ENCODE data around the gene ATP10B.

Gene ATP10B

DNA sequence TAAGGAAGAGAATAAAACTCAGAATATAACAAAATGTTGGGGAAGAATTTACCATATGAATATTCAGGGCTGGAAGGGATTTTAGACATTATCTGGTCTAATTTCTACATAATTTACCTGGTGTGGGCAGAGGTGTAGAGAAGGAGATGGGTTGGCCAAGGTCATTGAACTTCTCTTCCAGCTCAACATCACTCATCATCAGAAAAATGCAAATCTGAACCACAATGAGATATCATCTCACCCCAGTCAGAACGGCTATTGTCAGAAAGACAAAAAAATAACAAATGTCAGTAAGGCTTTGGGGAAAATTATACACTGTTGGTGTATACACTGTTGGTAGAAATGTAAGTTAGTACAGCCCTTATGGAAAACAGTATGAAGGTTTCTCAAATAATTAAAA, 308.6 kb downstream of the ATP10B start:
- DNase-seq, result no peak

DNA sequence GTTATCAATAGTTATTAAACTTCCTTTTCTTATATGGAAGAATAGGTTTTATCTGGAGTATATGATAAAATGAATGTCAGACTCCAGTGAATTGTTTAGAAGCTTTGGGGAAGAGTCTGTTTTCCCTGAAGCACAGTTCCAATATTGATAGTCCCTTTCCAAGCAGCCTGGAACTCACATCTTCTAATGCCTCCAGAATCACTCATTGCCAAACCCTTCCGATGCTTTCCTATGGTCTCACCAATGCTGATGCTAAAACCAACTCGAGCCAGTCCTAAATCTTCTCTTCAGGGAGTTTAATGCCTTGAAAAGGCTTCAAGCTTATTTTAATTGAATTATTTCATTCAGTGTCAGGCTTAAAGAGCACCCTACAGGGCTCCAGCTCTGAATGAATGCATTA, 309.2 kb downstream of the ATP10B start:
- no peak for DNase-seq

DNA sequence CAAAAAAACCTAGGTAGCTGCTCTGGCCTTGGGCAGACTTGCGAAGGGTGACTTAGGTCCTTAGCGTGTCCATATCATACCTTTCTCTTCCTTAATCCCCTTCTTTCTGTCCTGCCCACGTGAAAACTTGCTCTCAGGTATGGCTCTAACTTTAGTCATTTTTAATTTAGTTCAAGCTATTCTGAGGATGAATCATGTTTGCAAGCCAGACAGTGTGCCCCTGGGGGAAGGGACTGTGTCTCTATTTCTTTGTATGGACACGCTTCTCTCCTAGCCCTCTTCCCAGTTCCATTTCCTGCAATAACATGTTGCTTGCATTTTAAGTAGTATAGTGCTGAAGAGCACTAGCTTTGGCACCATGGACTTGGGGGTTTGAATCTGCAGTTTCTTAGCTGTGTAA, 309.7 kb downstream of the ATP10B start:
- DNase-seq, result no peak

DNA sequence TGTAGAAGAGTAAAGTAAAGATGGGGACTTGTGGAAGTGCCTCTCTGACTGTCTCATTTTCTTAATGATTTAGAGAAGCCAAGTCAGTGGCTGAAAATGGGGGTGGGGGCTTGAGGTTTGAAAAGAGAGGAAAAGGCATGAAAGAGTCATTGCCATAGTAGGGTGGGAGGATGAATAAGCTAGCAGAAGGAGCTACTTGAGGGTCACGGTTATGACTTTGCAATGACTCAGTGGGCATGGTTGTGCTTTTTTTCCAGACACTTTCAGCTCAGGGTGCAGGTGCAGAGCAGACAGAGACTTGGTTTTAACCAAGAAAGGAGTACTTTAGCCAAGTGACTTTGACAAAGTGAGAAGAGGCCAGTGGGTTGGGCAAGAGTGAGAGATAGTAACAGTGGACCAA, 312.6 kb downstream of the ATP10B start:
- no peak for DNase-seq

DNA sequence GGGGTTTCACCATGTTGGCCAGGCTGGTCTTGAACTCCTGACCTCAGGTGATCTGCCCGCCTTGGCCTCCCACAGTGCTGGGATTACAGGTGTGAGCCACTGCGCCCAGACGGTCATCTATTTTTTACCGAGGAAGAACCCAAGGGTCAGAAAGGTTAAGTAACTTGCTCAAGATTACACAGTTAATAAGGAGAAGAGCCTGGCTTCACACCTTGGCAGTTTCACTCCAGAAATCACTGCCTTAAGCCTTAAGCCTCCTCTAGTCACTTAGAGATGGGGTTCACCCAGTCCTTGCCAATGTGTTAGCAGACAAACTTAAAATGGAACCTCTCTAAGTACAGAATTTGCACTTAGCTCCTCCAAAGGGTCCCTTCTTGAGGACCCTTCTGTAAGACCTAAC, 314.1 kb downstream of the ATP10B start:
- no peak for DNase-seq

DNA sequence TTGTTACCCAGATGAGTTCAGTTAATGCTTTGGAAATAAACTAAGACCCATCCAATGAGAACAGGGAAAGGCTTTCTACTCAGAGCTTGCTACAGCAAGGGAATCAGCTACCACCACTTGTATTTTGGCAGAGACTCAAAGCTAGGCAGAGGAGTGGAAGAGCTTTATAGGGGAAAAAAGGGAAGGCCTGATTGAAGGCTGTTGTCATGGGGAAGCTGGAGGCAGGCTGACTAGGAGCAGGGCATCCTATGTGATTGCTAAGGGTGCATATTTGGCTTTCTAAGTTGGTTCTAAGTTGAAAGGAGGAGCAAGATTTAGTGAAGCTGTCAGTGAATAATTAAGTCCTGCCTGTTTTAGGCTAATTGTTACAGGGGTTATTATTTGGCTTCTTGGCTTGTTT, 314.9 kb downstream of the ATP10B start:
- no peak for DNase-seq

DNA sequence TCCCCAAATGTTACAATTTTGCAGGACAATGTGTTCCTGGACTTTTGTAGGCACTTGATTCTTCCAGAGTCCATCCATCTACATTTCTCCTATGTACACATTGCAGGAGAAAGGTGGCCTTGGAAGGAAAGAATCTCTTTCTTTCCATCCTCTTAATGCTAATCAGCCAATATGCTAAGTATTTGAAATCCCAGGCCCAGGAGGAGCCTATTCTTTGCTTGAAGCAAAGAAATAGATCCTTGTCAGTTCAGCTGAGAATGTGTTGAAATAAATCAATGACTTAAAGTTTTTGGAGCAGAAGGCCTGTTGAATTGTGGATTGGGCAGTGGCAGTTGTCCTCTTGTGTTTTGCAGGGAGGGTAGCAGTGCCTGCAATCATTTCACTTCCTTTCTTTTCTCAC, 317.1 kb downstream of the ATP10B start:
- DNase-seq, result no peak

DNA sequence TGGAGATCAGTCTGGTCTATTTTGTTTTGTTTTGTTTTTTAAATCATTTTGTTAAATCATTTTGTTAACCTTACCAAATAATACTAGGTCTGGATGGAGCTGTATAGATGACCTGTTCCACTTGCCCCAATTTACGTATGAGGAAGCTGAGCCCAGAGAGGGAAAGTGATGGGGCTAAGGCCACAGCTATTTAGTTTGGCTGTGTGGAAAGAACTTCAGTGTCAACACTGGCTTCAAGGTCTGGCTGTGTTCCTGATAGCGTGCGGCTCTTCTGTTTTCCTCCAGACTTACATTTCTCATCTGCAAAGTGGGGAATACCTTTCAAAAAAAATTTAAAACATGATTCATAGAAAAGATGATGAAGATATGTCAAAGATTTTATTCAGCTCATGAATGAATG, 317.9 kb downstream of the ATP10B start:
- DNase-seq, result no peak

DNA sequence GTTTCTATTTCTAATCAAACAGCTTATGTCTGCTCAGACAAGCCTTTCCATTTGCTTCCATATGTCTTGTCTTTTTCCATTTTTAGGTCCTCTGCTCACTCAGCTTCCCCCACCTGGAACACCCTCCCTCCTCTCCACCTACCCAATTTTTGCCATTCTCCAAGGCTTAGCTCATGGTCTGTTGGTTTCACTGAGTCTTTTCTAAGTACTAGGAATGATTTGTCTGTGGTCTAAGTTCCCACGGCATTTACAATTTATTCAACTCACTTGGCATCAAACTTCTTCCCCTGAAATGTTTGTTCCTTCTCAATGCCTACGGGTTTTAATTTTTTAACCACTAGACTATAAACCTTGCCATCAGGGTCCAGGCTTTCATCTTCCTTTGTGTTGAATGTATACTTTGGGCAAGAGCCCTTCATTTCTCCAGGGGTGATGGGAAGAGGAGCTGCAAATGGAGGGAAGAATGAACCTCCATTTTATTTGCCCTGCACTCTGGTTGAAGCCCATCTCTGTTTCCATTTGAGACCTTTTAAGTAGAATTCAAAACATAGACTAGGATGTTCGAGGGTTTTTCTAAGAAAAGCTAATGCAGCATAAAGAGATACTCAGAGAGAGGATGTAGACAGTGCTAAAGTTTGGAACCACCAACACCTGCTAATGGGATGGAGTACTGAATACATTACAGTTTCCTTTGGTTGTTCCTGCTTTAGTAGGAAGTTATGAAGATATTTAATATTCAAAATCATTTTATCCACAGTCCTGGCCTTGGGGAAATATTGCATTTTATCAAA, 326.3 kb downstream of the ATP10B start:
- DNase-seq, result no peak

DNA sequence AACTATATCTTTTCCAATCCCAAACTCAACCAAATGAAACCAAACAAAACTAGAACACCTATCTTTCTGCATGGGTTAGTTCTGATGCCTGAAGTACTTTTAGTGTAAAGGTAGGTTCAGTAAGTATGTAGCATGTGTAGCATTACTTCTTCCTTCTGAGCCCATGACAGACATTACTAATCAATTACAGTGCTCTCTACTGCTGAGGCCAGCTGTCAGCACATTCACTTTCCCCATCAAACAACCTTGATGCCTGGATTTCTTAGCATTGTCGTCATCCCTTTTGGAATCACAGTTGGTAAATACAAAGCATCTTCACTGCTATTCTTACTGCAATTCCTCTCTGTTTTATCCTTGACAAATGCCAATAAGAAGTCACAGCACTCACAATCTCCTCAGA, 327.2 kb downstream of the ATP10B start:
- no peak for DNase-seq

DNA sequence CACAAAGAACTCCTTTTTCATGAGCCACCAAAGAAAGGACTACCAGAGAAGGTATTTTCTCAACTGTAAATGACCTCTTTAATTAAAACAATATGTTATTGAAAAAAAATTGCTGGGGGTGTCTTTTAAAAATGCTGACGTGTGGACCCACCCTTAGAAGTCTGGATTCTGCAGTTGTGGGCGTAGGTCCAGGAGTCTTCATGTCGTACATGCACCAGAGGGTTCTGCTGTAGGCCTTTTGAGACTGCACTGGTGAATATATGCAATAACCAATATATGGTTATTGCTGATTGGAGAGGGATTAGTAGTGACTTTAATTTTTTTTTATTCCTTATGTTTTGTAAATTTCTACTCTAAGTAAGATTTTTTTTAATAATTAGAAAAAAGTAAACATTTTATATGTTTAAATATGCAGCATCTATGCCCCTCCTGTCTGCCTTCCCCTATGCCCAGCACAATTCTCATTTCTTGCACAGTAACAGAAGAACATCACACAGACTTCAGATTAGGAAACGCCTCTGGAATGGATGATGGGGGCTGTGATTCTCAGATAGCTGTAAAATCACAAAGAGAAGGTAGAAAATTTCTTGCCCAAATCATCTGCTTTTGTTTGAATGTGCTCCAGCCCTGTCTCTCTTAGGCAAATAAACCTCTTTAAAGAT, 328.4 kb downstream of the ATP10B start:
- DNase-seq, result no peak

DNA sequence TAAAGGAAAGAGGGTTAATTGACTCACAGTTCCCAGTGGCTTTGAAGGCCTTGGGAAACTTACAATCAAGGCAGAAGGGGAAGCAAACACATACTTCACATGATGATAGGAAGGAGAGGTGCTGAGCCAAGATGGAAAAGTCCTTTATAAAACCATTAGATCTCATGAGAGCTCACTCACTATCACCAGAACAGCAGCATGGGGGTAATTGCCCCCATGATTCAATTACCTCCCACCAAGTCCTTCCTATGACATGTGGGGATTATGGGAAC, 330.7 kb downstream of the ATP10B start:
- DNase-seq, result no peak

DNA sequence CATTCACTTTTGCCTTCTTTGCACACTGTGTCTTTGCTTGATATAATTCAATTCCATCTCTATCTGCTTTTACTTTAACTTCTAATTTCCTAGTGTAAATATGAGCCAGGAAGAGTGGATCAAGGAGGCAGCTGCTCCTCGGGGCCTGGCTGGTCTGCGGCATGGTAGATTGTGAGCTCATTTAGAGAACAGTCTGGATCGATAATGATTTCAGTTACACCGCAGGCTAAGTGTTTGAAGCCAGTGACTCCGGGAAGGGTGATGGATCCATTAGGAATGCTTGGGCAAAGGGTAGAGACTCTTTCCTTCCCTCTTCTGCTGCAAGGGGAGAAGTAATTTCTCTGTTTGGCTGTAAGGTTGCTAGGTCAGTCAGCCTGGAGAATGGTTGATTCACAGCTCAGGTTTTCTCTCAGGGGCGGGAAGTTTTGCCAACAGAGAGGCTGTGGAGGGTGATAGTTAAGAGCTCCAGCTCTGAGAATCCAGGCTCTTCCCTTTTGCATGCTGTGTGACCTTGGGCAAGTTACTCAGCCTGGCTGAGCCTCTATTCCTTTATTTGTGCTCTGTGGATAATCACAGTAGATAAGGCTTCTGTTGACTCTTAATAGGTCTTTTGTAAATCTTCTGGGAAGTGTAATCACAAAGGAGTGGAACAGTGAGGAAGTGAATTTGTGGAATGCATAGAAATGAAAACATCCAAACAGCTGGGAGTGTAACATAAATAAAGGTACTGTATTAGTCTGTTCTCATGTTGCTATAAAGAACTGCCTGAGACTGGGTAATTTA, 331.2 kb downstream of the ATP10B start:
- no peak for DNase-seq

DNA sequence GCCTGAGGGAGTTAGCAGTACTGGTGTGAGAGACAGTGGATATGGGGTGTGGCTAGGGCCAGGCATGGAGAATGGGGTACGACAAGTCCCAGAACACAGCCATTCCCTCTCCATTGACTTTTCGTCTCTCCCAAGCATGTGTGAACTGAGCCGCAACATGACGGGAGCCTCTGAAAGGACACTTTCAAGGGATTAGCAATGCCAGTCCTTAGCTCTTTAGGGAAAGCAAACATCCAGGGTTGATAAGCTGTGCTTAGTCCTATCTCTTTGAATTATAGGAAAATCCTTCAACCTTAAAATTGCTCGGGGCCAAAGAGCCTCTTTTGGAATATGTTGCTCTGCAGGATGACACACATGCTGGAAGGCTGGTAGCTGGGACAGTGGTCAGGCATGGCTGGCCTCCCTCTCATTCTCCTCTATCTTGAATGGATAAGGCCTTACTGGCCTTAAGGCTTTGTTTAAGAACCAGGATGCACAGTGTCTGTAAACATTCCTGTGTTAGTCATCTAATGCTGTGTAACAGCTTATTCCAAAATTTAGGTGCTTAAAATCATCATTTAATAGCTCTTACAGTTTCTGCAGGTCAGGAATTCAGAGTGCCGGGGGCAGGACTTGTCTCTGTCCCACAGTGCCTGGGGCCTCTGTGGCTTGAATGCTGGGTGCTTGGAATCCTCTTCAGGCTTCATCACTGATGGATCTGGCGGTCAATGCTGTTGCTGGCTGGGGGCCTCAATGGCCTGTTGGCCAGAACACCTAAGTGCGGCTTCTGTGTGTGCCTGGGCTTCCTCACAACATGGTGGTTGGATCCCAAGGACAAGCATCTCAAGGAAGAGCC, 335.1 kb downstream of the ATP10B start:
- no peak for DNase-seq

DNA sequence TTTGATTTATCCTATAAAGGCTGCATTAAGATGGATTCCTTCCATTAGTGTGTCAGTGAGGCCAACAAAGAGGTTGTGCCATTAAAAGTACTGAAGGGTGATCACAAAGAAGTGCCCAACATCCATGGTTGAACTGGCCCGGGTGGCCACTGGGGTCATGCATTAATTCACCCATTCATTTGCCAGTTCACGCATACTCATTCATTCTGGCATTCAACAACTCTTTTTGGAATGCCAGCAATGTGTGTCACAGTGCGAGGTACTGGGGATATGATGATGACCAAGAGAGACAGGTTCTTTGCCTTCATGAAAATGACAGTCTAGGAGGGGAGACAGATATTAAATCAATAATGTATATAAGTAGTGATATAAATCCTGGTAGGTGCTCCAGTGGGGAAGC, 337.1 kb downstream of the ATP10B start:
- no peak for DNase-seq

DNA sequence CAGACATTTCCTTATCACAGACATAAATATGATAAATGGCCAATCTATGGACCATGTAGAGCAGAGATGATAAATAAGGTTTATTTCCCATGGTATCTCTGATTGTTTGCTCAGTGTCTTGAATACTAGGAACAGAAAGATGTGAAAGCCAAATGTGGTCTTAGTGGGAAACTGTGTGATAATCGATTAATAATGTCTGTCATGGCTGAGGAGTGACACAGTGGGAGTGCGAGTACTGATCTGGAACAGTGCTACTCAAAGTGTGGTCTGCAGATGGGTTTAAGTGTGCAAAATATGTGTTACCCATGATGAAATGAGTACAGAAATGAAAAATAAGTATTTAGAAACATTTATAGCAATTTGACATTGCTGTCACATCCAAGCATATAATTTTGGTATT, 337.8 kb downstream of the ATP10B start:
- DNase-seq, result no peak

DNA sequence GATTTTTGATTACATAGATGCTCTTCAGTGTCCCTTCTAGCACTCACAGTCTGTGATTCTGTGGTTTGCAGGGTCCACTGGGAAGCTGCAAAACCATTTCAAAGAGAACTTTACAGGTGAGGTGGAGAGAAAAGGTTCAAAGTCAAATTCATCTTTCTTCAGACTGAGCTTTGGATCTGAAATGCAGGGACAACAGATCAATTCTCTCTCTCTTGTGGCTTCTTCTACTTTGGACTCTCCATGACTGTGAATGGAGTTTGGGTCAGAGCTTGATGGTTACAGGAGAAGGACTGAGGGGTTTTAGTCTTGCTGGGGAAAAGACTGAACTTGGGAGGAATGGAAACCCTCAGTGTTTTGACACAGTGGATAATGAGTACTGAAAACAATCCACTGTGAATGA, 338.5 kb downstream of the ATP10B start:
- no peak for DNase-seq
